H1 (cell line): ENCODE results near the gene DNMT1. TPM values are rescaled to one million over a fixed set of nuclear protein-coding genes. Genes with fewer than 3 reads are reported as not detected.

ENCODE experiments used
- CTCF ChIA-PET: fragments of 300-600 bp; sonication (Branson Sonifier 250); formaldehyde crosslinking; loops from one replicate; lab custom pipeline; 2021; ENCODE audit not compliant: partially characterized antibody; lab: Charles Lee
- POLR2A ChIA-PET: fragments of 300-600 bp; sonication (Branson Sonifier 250); formaldehyde crosslinking; loops from one replicate; lab custom pipeline; 2021; ENCODE audit warnings: inconsistent platforms; ENCODE audit not compliant: partially characterized antibody; lab: Charles Lee
- DNase-seq, 2 experiments: peaks; one replicate each; pipeline versions ENCODE4 v3.0.0 to v3.0.0-alpha.2; 2010 to 2022; ENCODE audit warnings: low spot score in 2 of 2, low read depth in 1 of 2, mixed read lengths in 1 of 2
- FAIRE-seq: peaks from 2 replicates; lab custom pipeline; 2011; peaks lifted over from hg19 to GRCh38; lab: Jason Lieb, UNC
- H2AFZ ChIP-seq: 2 replicates; pipeline ENCODE4 v1.8.1; 2012; ENCODE audit warnings: low read length, inconsistent platforms
- H2AK5ac ChIP-seq: 2 replicates; pipeline ENCODE4 v1.6.1; 2013; ENCODE audit warnings: low read depth, low read length
- H2BK120ac ChIP-seq: replicated peaks from 2 replicates; pipeline ENCODE3; 2013; ENCODE audit warnings: low read depth, low read length, inconsistent platforms
- H2BK12ac ChIP-seq: 2 replicates; pipeline ENCODE4 v1.6.1; 2013; ENCODE audit warnings: low read depth, low read length
- H2BK15ac ChIP-seq: 2 replicates; pipeline ENCODE4 v1.6.1; 2013; ENCODE audit warnings: low read length
- H2BK20ac ChIP-seq: 2 replicates; pipeline ENCODE4 v1.6.1; 2013; ENCODE audit warnings: low read length
- H2BK5ac ChIP-seq: 2 replicates; pipeline ENCODE4 v1.6.1; 2013; ENCODE audit warnings: low read depth, low read length
- H3K14ac ChIP-seq: 2 replicates; pipeline ENCODE4 v1.6.1; 2013; ENCODE audit warnings: inconsistent platforms; ENCODE audit not compliant: insufficient read length
- H3K18ac ChIP-seq: 2 replicates; pipeline ENCODE4 v1.6.1; 2013; ENCODE audit warnings: low read length; ENCODE audit errors: extremely low read depth
- H3K23ac ChIP-seq: 2 replicates; pipeline ENCODE4 v1.6.1; 2013; ENCODE audit warnings: inconsistent platforms; ENCODE audit not compliant: insufficient read length
- H3K23me2 ChIP-seq: 2 replicates; pipeline ENCODE4 v1.6.1; 2013; ENCODE audit warnings: low read depth, low read length
- H3K27ac ChIP-seq: 2 replicates; pipeline ENCODE4 v1.6.1; 2011; ENCODE audit warnings: low read depth, low read length, inconsistent platforms
- H3K27me3 ChIP-seq, 4 experiments: replicated peaks in 1 of 4; 1 replicate in 1 of 4; 2 replicates in 3 of 4; pipeline versions ENCODE4 v1.6.1 to v1.8.1; 2011 to 2013; ENCODE audit warnings: low read length in 3 of 4, mild to moderate bottlenecking in 3 of 4, inconsistent platforms in 2 of 4, mixed read lengths in 2 of 4, moderate library complexity in 1 of 4; ENCODE audit not compliant: control insufficient read depth in 3 of 4, insufficient read depth in 3 of 4; ENCODE audit errors: extremely low read depth in 1 of 4
- H3K36me3 ChIP-seq, 4 experiments: 2 replicates each; pipeline versions ENCODE4 v1.6.1 to v1.8.1; 2011 to 2013; ENCODE audit warnings: mild to moderate bottlenecking in 4 of 4, low read length in 3 of 4, moderate library complexity in 2 of 4, control low read depth in 1 of 4, inconsistent platforms in 1 of 4; ENCODE audit not compliant: insufficient read depth in 4 of 4, control insufficient read depth in 2 of 4
- H3K4ac ChIP-seq: replicated peaks from 2 replicates; pipeline ENCODE3; 2013; ENCODE audit warnings: low read length, low read depth, mixed read lengths, inconsistent platforms; ENCODE audit not compliant: insufficient read length
- H3K4me1 ChIP-seq, 4 experiments: replicated peaks in 1 of 4; 1 replicate in 1 of 4; 2 replicates in 3 of 4; pipeline versions ENCODE4 v1.6.1 to v1.8.1; 2011 to 2013; ENCODE audit warnings: low read length in 3 of 4, inconsistent platforms in 2 of 4, mixed read lengths in 1 of 4; ENCODE audit not compliant: insufficient read depth in 4 of 4, control insufficient read depth in 3 of 4
- H3K4me2 ChIP-seq, 2 experiments: 2 replicates each; pipeline versions ENCODE4 v1.6.1 to v1.8.1; 2011 to 2013; ENCODE audit warnings: low read depth in 2 of 2, low read length in 2 of 2, control low read depth in 1 of 2, inconsistent platforms in 1 of 2, mild to moderate bottlenecking in 1 of 2; ENCODE audit not compliant: insufficient read depth in 1 of 2
- H3K4me3 ChIP-seq, 4 experiments: fragments of 200-600, 300-600 bp in 1 of 4; sonication (generic), shearing (Covaris generic), sonication (Bioruptor Twin) in 1 of 4; 2 replicates each; pipeline versions ENCODE4 v1.5.1 to v1.8.1; 2011 to 2016; ENCODE audit warnings: low read length in 4 of 4, low read depth in 3 of 4, control low read depth in 2 of 4, inconsistent platforms in 2 of 4, mild to moderate bottlenecking in 2 of 4, mixed read lengths in 1 of 4, moderate library complexity in 1 of 4; ENCODE audit not compliant: insufficient read depth in 2 of 4; ENCODE audit errors: extremely low read depth in 1 of 4
- H3K56ac ChIP-seq: replicated peaks from 2 replicates; pipeline ENCODE3; 2013; ENCODE audit warnings: low read depth, mild to moderate bottlenecking, mixed read lengths, low read length, inconsistent platforms; ENCODE audit not compliant: insufficient read length
- H3K79me1 ChIP-seq: 2 replicates; pipeline ENCODE4 v1.6.1; 2013; ENCODE audit warnings: low read depth, low read length, control low read depth
- H3K79me2 ChIP-seq, 2 experiments: 2 replicates each; pipeline versions ENCODE4 v1.6.1 to v1.8.1; 2012 to 2013; ENCODE audit warnings: low read length in 2 of 2, mild to moderate bottlenecking in 2 of 2, inconsistent platforms in 1 of 2; ENCODE audit not compliant: insufficient read depth in 2 of 2, control insufficient read depth in 1 of 2
- H3K9ac ChIP-seq, 4 experiments: replicated peaks in 1 of 4; 1 replicate in 1 of 4; 2 replicates in 3 of 4; pipeline versions ENCODE4 v1.6.1 to v1.8.1; 2011 to 2013; ENCODE audit warnings: low read depth in 3 of 4, low read length in 3 of 4, control low read depth in 2 of 4, mild to moderate bottlenecking in 2 of 4, moderate library complexity in 2 of 4, inconsistent platforms in 1 of 4; ENCODE audit errors: extremely low read depth in 1 of 4
- H3K9me3 ChIP-seq, 2 experiments: 2 replicates each; pipeline versions ENCODE4 v1.6.1 to v1.8.1; 2012 to 2013; ENCODE audit warnings: mild to moderate bottlenecking in 2 of 2, moderate library complexity in 2 of 2, control low read depth in 1 of 2, inconsistent platforms in 1 of 2, low read depth in 1 of 2, low read length in 1 of 2, mixed read lengths in 1 of 2; ENCODE audit not compliant: insufficient read depth in 2 of 2
- H4K20me1 ChIP-seq, 2 experiments: replicated peaks in 1 of 2; 2 replicates each; pipeline versions ENCODE3 to v1.8.1; 2011 to 2013; ENCODE audit warnings: inconsistent platforms in 2 of 2, low read length in 2 of 2, mild to moderate bottlenecking in 1 of 2; ENCODE audit not compliant: insufficient read depth in 2 of 2, control insufficient read depth in 1 of 2
- H4K5ac ChIP-seq: 2 replicates; pipeline ENCODE4 v1.6.1; 2013; ENCODE audit warnings: low read length, low read depth, mixed read lengths, inconsistent platforms; ENCODE audit not compliant: insufficient read length
- H4K8ac ChIP-seq: 2 replicates; pipeline ENCODE4 v1.8.0; 2013; ENCODE audit warnings: mild to moderate bottlenecking, moderate library complexity, low read length, inconsistent platforms; ENCODE audit not compliant: insufficient read depth; ENCODE audit errors: extremely low read depth
- H4K91ac ChIP-seq: replicated peaks from 2 replicates; pipeline ENCODE3; 2013; ENCODE audit warnings: low read length, mixed read lengths, inconsistent platforms; ENCODE audit not compliant: insufficient read length
- BCL11A ChIP-seq, 2 experiments: IDR thresholded peaks; one replicate each; pipeline ENCODE4 v1.6.1; 2011; ENCODE audit warnings: low read depth in 2 of 2, low read length in 2 of 2, mild to moderate bottlenecking in 2 of 2
- CBX5 ChIP-seq: fragments of 300-800, 300-1000 bp; sonication (generic); IDR thresholded peaks from 2 replicates; pipeline ENCODE4 v1.7.1; 2016; ENCODE audit warnings: antibody characterized with exemption, low read length, low read depth
- CHD1 ChIP-seq: IDR thresholded peaks from 2 replicates; pipeline ENCODE4 v1.6.1; 2012; ENCODE audit warnings: low read depth, low read length, improper control_type of control experiment
- CHD2 ChIP-seq: IDR thresholded peaks from 2 replicates; pipeline ENCODE4 v1.6.1; 2012; ENCODE audit warnings: low read length, improper control_type of control experiment
- EP300 ChIP-seq, 2 experiments: IDR thresholded peaks; 1 replicate in 1 of 2; 2 replicates in 1 of 2; pipeline ENCODE4 v1.6.1; 2011 to 2012; ENCODE audit warnings: low read depth in 2 of 2, low read length in 2 of 2, mild to moderate bottlenecking in 2 of 2, borderline replicate concordance in 1 of 2, inconsistent platforms in 1 of 2, moderate library complexity in 1 of 2
- HDAC6 ChIP-seq: IDR thresholded peaks from one replicate; pipeline ENCODE4 v1.7.1; 2012; ENCODE audit warnings: low read depth, mild to moderate bottlenecking, inconsistent platforms, low read length, moderate library complexity
- KDM5A ChIP-seq: fragments of 200-600 bp; IDR thresholded peaks from 2 replicates; pipeline ENCODE4 v1.7.1; 2012; ENCODE audit warnings: mild to moderate bottlenecking, low read length, inconsistent platforms, mixed read lengths
- RXRA ChIP-seq: IDR thresholded peaks from 2 replicates; pipeline ENCODE4 v1.6.1; 2011; ENCODE audit warnings: low read depth, mild to moderate bottlenecking, low read length, moderate library complexity; ENCODE audit not compliant: insufficient read depth
- SIN3A ChIP-seq, 2 experiments: IDR thresholded peaks in 1 of 2; conservative IDR thresholded peaks in 1 of 2; 2 replicates each; pipeline ENCODE4 v1.6.1; 2011 to 2012; ENCODE audit warnings: low read length in 2 of 2, improper control_type of control experiment in 1 of 2, low read depth in 1 of 2, mild to moderate bottlenecking in 1 of 2
- SIRT6 ChIP-seq: IDR thresholded peaks from one replicate; pipeline ENCODE4 v1.7.1; 2012; ENCODE audit warnings: low read length, inconsistent platforms
- WGBS, 2 experiments: shearing (Covaris generic) in 1 of 2; methylation state at CpG; one replicate each; pipeline versions ENCODE4 v1.1.6 to v1.1.7; 2013 to 2015; ENCODE audit warnings: low lambda C conversion rate in 2 of 2, mixed read lengths in 2 of 2, inconsistent platforms in 1 of 2, low coverage in 1 of 2, missing lambda C conversion rate in 1 of 2; ENCODE audit not compliant: insufficient replicate concordance in 2 of 2, insufficient coverage in 1 of 2, insufficient read length in 1 of 2; ENCODE audit errors: extremely low coverage in 1 of 2, missing lambda C conversion rate in 1 of 2; 5-methylcytosine and 5-hydroxymethylcytosine counted together
- polyA plus RNA-seq, 7 experiments: library from polyadenylated mRNA; depleted of rRNA in 3 of 7; stranded (reverse) in 5 of 7; unstranded in 2 of 7; fragments of >200 nt in 5 of 7; fragments of 200-250 nt in 2 of 7; gene quantifications; 1 replicate in 5 of 7; 2 replicates in 1 of 7; 4 replicates in 1 of 7; pipeline versions ENCODE4 v1.2.1 to v1.2.3, GENCODE V29; 2011 to 2013; ENCODE audit warnings: missing spikeins in 2 of 7, mixed read lengths in 2 of 7
- total RNA-seq: library from RNA; stranded (reverse); fragmentation: NEBNext Ultra II Directional; extraction: Animal tissue kit (Norgen Biotek cat#: 25700); gene quantifications from 2 replicates; pipeline ENCODE4 v1.2.1, GENCODE V29; 2021
- TF ChIP-seq, protein P1 (sequence below): IDR thresholded peaks from 2 replicates; pipeline ENCODE4 v1.6.1; 2012; ENCODE audit warnings: inconsistent platforms

The DNMT1 gene
- total and polyA plus RNA-seq, 2 of the 8 experiments (the other 6 are each of a cell fraction or from before 2014, with no cell fraction given): 101 to 210 TPM

DNA sequence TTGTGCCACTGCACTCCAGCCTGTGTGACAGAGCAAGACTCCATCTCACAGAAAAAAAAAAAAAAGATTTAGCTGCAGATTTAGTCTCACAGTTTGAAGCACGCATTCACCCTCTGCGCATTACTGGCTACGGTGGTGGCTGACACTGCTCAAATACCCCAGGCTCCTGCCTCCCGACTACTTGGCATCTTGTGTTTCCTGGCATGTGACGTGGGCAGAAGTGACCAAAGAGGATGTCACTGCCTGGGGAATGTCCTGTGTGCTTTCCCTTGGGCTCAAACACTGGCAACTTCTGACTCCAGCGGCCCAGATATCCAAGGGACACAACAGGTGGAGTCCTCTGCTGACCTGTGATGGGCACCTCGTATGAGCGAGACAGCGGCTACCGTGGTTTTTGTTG lies 50.4 kb downstream of the DNMT1 start:
- Histone ChIP-seq H3K4me2 (no peak overlapping the region), H3K18ac (no peak overlapping the region), H3K27ac (no peak overlapping the region), H3K23me2 (no peaks in the 10 kb centered on the region), H3K14ac (no peak overlapping the region), H4K91ac (no peak overlapping the region), H2BK12ac (no peak overlapping the region), H3K79me1 (no peaks in the 10 kb centered on the region), H4K20me1 (peaks cover 5 to 22% of the 10 kb centered on the region in 2 experiments), H3K56ac (no peak overlapping the region), H2AFZ (no peak overlapping the region), H2BK15ac (no peak overlapping the region), H3K36me3 (peaks cover 45 to 88% (median 82%) of the 10 kb centered on the region in 4 experiments), H2BK20ac (no peak overlapping the region), H2BK5ac (no peak overlapping the region), H2AK5ac (no peak overlapping the region), H4K8ac (no peak overlapping the region; the same call in 1 of the 2 replicates), H4K5ac (no peak overlapping the region), H3K9ac (no peak overlapping the region), H3K4me3 (no peak overlapping the region), H3K4ac (no peak overlapping the region), H3K4me1 (no peaks in the 10 kb centered on the region), H3K9me3 (no peaks in the 10 kb centered on the region), H3K79me2 (no peaks in the 10 kb centered on the region), H3K23ac (no peak overlapping the region), H3K27me3 (no peaks in the 10 kb centered on the region), H2BK120ac (no peak overlapping the region)
- TF ChIP-seq EP300 (IDR thresholded peaks at IDR 0.05; ENCODE audit: borderline replicate concordance in 1 of 2, low read depth in 2 of 2, low read length in 2 of 2) (no peak), CHD1 (no peak), CBX5 (no peak), CHD2 (no peak), SIN3A (conservative IDR thresholded peaks at IDR 0.05 in 1 of 2, IDR thresholded peaks at IDR 0.05 in 1 of 2; ENCODE audit: low read depth in 1 of 2, low read length in 2 of 2) (no peak), KDM5A (no peak), SIRT6 (no peak), HDAC6 (no peak), BCL11A (IDR thresholded peaks at IDR 0.05; ENCODE audit: low read depth in 2 of 2, low read length in 2 of 2) (no peak), RXRA (no peak)
- TF ChIP-seq, protein P1, sequence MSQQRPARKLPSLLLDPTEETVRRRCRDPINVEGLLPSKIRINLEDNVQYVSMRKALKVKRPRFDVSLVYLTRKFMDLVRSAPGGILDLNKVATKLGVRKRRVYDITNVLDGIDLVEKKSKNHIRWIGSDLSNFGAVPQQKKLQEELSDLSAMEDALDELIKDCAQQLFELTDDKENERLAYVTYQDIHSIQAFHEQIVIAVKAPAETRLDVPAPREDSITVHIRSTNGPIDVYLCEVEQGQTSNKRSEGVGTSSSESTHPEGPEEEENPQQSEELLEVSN: no peak
- DNase-seq (no peak), FAIRE-seq (no peak)
- 96% methylated on average over 10 of the region's 10 CpGs; no CpG with 5 or more reads in 1 of the 2 experiments for WGBS, 2 experiments
- POLR2A ChIA-PET: interaction anchor here (1.3 to 3.3 kb wide), 3 partner anchors 11 to 28 kb away, joined by 4 to 10 read pairs (median 8); no protein-coding TSS in a partner anchor
- CTCF ChIA-PET: interaction anchor here (0.6 to 1.8 kb wide), 4 partner anchors 29 to 228 kb away, joined by 3 read pairs; no protein-coding TSS in a partner anchor
